ENCODE measurements around the gene SUN1.

Gene SUN1

DNA sequence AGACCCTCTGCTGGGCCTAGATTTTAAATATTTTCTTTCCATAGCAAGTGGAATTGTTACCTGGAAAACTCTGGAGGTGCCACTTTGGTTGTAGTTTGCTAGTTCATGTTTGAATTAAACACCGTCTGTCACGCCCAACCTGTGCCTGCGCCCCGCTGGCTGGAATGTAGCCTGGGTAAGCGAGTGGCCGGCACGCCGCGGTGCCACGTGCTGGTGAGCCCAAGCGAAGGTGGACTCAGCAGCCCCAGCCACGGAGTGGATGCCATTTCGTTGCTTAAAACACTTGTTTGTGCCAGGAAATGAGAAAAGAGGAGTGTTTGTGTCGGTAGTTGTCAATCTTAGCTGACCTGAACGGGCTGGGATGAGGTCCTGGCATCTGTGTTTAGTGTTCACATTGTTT is 46.8 kb downstream of the SUN1 start:
- no peak for DNase-seq

DNA sequence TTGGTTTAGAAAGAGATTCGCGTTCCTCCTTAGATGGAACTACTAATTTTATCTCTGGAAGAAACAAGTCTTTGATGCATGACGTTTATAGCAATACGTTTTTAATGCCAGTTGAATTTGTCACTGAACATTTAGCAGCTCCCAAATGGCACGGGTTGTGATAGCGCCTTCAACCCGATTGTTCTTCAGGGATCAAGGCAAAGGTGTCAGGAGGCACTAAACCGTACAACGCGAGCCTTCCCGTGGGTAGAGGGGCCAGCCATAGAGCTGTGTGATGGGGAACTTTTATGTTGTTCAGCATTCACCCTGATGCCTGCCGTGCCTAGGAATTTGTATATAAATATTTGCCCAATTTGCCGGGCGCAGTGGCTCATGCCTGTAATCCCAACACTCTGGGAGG is 47.4 kb downstream of the SUN1 start:
- no peak for DNase-seq

DNA sequence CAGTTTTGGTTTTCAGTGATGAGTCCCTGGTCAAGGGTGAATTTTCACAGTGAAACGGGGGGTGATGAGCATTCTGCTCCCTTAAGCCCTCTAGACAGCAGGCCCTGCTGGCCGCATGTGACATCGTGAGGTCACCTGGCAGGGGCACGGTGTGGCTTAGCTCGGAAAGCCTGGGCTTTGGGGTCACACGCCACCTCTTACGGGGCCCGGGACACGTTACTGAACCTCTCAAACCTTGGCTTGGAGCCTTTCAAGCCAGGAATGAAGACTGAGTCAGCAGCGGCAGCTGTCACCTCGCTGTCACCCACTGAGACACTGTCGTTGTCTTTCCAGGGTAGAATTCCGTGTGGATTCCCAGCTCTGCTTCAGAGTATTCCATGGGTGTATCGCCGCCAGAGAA is 48.2 kb downstream of the SUN1 start:
- no peak for DNase-seq

DNA sequence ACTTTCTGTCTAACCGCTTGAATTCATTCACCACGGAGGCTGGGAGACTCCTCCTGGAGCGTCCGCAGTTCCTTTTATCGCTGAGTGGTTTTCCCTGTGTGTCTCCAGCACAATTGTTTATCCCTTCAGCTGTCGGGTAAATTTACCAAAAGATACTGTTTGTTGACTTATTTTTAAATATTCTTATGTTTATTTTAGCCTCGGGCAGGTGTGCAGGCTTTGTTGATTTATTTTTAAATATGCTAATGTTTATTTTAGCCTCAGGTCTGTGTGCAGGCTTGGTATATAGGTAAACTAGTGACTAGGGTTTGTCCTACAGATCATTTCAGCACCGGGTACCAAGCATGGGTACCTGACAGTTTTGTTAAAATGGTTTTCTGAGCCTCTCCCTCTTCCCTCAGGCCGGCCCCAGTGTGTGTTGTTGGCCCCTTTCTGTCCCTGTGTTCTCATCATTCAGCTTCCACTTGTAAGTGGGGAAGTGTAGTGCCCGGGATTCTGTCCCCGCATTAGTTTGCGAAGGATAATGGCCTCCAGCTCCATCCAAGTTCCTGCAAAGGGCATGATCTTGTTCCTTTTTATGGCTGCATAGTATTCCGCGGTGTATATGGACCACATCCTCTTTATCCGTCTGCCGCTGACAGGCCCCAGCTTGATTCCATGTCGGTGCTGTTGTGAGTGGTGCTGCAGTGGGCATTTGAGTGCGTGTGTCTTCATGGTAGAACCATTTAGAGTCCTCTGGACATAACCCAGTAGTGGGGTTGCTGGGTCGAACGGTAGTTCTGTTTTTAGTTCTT is 49.4 kb downstream of the SUN1 start:
- no peak for DNase-seq

DNA sequence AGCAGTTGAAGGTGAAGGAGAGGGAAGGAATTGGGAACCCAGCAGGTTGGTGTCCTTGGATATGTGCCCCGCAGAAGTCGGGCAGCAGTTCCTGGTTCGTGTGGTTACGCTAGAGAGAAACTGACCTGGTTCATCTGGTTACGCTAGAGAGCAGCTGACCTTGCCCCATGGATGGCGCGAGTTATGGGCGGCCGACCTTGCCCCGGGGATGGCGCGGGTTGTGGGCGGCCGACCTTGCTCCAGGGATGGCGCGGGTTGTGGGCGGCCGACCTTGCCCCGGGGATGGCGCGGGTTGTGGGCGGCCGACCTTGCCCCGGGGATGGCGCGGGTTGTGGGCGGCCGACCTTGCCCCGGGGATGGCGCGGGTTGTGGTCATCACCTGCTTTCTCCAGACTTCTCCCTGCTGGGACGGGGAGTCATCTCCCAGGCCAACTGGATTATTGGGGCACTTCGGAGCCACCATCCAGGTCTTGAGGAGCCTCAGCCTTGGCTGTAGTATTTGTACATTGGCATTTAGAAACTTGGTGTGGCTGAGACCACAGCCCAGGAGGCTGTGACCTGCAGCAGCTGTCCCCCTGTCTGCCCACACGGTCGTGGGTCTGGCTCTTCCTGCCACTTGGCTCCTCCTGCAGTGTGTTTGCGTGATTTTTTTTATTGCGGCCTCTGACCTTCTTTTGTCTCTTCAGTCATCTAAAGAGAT is 50.2 kb downstream of the SUN1 start:
- no peak for DNase-seq

DNA sequence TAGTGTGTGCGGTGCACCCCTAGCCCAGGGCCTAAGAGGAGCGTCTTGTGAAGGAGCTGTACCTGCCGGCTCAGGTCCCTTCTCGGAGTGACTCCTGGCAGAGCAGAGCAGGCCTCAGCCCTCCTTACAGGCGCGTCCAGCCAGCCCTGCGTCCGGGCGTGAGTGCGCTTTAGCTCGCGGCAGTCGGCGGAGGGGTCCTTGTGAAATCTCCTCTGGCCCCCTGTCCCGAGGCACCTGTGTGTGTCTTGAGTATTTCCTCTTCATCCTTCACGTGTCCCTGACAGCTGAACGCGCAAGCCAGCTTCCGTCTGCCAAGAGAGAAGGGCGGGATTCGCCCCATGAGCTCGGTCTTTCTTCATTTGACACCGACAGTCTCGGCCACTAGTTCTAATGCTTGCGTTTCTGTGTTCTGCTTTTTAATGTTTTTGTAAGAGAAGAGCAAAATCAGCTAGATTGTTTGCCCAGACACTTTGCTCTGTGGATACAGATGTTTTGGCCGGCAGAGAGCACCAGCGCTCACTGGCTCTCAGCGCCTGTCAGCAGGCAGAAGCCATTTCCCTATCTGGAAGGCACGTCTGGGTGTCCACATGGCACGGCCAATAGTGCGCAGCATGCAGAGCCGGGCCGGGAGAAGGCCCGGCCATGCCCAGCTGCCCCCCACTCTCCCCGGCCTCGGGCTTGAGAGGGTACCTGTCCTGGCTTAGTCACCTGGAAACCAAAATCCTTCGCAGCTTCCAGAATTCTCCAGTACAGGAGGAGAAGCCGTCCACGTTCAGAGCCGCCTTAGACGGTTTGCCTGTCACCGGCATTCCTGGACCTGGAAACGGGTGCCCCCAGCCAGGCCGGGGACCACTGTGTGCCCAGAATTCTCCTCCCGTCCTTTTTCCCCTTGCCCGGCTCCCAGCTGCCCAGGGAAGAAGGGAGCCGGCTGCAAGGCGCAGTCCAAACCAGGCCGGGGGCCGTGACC is 51.1 kb downstream of the SUN1 start:
- no peak for DNase-seq

DNA sequence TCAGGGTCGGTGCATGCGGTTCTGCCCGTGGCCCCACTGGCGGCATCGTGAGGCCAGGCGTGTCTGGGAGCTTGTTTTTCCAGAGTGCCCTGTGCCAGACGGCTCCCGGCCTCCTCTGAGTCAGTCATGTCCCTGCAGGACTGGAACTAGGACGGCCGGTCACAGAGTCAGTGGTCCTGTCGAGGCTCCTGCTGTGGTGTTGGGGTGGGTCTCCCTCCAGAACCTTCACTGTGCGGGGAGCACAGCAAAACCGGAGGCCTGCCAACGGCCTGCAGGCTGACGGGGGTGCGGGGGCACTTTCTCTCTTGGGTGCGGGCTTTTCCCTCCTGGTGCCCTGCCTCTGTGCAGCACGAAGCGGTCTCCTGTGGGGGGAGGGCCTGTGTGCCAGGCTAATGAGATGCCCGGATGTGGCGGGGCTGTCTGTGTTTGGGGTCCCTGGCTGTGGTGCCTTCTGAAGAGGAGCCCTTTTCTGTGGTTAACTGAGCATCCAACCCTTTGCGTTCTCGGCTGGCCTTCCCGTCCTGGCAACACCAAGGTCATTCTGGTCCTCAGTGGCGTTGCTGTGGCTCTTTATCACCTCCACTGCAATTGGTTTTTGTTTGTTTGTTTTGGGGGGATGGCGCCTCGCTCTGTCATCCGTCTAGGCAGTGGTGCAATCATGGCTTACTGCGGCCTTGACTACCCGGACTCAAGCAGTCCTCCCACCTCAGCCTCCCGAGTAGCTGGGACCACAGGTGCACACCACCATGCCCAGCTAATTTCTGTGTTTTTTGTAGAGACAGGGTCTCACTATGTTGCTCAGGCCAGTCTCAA is 52.1 kb downstream of the SUN1 start:
- DNase-seq, result no peak

DNA sequence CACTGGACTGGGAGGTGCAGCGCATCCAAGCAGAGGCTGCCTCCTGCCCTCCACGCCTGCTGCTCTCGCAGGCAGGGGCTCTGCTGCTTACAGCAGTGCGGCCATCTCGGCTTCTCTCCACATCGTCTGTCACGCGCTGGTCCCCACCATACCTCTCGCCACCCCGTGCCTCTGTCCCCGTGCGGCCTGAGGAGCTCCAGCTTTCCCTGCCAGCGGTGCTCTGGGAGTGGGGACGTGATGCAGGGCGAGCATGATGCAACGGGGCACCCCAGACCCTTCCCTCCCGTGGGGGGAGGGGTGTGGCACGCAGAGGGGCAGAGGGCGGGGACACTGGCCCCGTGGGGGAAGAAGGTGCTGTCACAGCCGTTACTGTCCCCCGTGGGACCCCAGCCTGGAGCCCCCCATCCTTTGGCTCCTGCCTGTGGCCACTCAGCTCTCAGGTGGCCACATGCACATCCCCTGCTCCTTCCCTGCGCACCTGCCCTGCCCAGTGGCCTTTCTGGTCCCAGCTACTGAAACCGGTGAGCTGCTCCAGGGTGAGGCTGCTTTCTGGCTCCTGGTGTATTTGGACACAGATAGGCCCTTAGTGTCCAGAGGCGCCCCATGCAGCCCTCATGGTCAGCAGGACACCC is 53.1 kb downstream of the SUN1 start:
- DNase-seq, result no peak

DNA sequence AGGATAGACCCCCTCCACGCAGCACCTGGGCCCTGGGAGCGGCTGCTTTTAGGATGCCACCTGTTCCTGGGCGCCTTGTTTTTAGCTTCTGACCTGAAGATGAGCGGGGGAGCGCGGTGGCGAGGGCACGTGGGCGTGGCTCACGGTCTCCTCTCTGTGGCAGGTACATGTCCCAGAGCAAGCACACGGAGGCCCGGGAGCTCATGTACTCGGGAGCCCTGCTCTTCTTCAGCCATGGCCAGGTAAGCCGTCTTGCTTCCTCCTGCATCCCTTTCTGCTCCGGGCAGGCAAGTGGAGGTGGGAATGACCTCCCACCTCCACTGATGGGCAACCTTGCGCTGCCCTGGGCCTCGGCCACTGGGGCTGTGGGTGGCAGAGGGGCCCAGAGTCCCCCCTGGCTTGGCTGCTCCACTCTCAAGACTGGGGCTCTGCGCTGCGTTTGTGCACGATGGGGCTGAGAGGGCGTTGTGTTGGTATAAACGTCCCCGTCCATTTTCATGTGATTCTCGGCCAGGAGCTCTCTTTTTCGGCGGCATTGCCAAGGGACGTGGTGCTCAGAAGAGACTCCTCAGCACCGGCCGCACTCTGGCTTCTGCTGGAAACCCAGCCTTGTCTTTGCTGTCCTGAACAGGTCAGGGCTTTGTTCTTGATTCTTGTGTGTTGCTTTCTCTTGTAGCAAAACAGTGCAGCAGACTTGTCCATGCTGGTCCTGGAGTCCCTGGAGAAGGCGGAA is 53.8 kb downstream of the SUN1 start:
- DNase-seq, result no peak

DNA sequence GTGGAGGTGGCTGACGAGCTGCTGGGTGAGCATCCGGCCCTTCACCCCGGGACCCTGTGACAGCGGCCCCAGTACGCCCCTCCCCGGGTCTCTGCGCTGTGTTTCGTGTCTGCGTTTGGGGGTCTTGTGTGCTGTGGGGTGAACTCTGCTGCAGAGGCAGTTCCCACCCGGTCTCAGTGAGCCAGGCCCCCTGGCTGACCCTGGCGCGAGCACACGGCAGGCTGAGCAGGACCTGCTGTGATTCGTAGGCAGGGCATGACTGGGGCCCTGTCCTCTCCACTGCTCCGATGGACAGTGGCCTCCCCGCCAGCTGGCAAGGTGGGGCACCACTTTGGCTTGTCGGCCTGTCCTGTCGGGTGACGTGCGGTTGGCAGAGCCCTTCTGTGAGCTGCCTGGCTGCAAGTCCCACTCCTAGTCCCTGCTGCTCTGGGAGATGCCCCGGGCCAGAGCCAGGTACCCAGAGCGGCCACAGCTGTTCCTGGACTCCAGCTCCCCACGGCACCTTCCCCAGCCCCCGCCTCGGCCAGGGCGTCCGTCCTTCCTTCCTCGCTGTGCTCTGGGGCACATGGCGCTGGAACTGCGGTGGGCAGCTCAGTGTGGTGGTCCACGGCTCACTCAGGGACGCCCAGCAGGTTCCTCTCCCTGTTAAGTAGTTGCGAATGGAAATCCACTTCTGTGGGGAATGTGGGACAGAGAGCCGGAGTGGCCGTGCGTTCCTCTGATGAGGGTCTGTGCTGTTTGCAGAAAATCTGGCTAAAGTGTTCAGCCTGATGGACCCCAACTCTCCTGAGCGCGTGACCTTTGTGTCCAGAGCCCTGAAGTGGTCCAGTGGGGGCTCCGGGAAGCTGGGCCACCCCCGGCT is 54.6 kb downstream of the SUN1 start:
- no peak for DNase-seq

DNA sequence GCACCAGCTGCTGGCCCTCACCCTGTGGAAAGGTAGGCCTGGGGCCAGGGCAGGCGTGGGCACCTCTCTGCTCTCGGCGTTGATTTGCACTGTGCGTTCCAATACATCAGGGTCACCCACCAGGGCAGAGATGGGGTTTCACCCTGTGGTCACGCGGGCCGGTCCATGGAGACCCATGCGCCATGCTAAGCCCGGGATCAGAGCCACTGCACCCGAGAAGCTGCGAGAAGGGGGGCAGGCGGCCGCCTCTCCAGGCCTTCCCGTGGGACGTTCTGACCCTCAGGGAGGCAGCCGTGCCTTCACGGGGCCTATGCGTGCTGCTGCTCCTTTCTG is 55.2 kb downstream of the SUN1 start:
- DNase-seq, result no peak

DNA sequence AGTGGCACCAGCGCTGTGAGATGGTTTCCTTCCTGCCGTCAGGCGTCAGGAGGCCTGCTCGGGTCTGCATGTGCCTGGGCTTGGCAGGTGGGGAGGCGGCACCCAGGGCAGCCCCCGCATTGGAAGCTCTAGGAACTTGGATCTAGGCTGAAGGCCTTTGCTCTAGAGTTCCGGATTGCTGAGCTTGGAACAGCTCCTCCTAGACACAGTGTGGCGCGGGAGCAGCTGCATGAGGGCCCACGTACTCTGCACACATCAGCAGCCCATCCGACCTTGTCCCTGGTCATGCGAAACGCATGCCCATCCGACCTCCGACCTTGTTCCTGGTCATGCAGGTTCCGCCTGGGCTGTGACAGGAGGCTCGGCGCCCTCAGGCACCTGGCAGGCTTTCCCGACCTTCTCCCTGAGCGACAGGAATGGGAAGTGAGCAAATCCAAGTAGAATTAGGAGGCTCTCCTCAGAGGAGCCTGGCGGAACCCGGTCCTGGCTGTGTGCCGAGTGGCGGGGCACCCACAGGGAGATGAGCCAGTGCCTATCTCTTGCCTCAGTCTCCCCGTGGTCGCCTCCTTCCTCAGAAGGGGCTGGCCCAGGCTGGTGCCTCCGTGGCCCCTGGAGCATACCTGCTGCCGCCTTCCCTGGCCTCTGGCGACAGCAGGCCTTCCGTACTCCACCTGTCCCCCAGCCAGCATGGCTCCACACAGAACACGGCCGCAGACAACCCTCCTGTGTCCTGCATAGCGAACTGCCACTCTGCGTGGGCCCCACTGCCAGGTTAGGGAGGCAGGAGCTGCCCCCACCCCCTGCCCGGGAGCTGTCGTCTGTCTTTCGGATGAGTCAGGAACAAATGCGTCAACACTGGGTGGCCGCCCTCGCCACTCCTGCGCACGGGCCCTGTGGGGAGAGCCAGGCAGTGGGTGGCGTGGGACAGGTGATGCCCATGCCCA is 56.1 kb downstream of the SUN1 start:
- DNase-seq, result no peak

DNA sequence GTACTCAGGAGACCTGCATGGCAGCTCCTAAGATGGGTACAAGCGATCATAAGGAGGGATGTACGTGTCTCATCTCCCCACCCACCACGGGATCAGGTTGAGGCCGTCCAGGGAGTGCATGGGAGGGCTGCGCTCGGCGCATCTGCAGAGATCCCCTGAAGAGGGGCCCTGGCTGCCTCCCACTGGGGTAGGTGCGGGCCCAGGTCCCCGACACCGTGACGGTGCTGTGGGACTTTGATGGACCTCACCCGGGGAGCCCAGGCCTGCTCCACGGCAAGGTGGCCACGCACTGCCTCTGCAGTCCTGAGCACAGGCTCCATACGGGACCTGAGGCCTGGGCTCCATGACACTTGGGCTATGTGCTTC is 56.7 kb downstream of the SUN1 start:
- no peak for DNase-seq

DNA sequence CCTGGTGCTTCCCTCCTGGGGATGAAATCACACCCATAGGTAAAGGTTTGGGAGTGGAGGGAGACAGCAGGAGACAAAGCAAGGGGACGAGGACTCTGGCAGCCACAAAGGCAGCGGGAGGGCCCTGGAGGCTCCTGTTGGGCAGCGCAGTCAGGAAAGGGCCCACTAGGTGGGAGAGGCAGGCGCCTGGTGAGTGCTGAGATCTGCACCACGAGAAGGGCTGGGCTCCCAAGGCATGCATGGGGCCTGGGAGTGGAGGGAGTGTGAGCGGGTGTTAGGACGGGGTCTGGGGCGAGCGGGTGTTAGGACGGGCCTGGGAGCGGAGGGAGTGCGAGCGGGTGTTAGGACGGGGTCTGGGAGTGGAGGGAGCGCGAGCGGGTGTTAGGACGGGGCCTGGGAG is 57.1 kb downstream of the SUN1 start:
- DNase-seq, result no peak

DNA sequence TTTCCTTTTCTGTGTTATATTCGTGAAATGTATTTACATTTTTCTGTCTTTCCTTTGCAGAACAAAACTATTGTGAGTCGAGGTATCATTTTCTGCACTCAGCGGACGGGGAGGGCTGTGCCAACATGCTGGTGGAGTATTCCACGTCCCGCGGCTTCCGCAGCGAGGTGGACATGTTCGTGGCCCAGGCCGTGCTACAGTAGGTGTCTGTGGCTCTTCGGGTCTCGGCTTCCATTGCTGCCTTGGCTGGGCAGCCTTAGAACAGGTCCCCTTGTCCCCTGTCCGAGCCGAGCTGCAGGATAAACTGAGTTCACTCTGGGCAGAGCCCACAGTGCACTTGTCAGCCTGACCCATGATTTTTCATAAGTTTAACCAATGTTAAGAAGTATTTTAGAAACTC is 58.6 kb downstream of the SUN1 start:
- DNase-seq, result no peak

DNA sequence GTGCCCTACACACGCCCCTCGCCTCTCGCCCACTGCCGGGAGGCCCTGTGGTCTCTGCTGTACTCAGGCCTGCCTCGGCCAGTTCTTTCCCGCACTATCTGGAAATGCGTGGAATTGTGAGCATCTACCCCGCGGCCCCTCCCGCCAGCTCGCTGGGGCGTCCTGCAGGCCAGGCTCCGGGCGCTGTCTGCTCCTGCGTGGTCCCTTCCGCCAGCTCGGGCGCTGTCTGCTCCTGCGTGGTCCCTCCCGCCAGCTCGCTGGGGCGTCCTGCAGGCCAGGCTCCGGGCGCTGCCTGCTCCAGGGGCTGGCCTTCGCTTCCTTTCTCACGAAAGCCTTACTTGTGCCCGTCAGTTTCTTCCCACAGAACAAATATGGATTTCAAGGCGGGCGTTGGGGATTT is 59.0 kb downstream of the SUN1 start:
- DNase-seq, result no peak

DNA sequence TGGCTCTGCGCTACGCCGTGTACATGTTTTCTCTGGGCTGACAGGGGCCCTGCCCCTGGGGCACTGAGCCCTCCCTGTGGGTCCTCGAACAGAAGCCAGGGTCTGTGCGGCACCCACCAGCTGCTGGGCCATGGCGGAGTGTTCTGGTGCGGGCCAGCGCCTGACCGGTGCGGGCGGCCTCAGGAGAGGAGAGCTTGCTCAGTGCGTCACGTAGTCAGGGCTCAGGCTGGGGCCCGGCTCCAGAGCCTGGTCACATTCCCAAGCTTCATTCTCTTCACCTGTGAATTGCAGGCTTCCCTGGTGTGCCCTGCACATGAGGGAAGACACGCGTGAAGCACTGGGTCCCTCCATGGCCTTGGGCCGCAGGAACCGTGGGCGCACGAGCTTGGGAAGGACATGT is 59.5 kb downstream of the SUN1 start:
- no peak for DNase-seq

DNA sequence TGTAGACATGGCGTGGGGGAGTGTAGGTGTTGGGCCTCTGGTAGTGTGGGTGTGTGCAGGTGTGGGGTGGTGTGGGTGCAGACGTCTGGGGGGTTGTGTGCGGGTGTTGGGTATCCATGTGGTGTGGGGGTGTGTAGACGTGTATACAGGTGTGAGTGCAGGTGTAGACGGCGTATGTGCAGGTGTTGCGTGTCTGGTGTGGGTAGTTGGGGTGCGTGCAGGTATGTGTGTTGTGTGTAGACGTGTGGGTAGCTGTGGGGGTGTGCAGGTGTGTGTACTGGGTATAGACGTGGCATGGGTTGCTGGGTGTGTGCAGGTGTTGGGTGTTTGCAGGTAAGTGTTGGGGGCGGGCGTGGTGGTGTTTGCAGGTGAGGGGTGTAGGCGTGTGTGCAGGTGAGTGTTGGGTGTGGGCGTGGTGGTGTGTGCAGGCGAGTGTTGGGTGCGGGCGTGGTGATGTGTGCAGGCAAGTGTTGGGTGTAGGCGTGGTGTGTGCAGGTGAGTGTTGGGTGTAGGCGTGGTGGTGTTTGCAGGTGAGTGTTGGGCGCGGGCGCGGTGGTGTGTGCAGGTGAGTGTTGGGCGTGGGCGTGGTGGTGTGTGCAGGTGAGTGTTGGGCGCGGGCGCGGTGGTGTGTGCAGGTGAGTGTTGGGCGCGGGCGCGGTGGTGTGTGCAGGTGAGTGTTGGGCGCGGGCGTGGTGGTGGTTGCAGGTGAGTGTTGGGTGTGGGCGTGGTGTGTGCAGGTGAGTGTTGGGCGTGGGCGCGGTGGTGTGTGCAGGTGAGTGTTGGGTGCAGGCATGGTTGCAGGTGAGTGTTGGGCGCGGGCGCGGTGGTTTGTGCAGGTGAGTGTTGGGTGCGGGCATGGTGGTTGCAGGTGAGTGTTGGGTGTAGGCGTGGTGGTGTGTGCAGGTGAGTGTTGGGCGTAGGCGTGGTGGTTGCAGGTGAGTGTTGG is 60.6 kb downstream of the SUN1 start:
- DNase-seq, result no peak

Data from NCI-H1048 (cell line).